Osteoblast (primary cell): ENCODE measurements around the gene ZC3H4. TPM values are rescaled to one million over a fixed set of nuclear protein-coding genes. Genes with fewer than 3 reads are reported as not detected.
"Not testable (repeated sequence)": the region's sequence is repeated elsewhere in the genome, so short reads cannot be mapped to it uniquely, and the experiment has no call there.

ENCODE experiments used
- DNase-seq: peaks from one replicate; pipeline ENCODE4 v3.0.0; 2011; ENCODE audit warnings: low spot score, mixed read lengths; ENCODE audit not compliant: insufficient read length; ENCODE audit errors: missing footprints
- H2AFZ ChIP-seq: 2 replicates; pipeline ENCODE4 v1.6.0; 2011; ENCODE audit warnings: mild to moderate bottlenecking, low read length
- H3K27ac ChIP-seq: 2 replicates; pipeline ENCODE4 v1.5.1; 2011; ENCODE audit warnings: mild to moderate bottlenecking, low read depth, low read length, moderate library complexity
- H3K27me3 ChIP-seq: 2 replicates; pipeline ENCODE4 v1.6.0; 2012; ENCODE audit warnings: mild to moderate bottlenecking, control low read depth, inconsistent platforms, low read length, moderate library complexity; ENCODE audit not compliant: insufficient read depth
- H3K36me3 ChIP-seq: 2 replicates; pipeline ENCODE4 v1.5.1; 2011; ENCODE audit warnings: mild to moderate bottlenecking, low read length, control low read depth, moderate library complexity; ENCODE audit not compliant: insufficient read depth
- H3K4me1 ChIP-seq: 2 replicates; pipeline ENCODE4 v1.5.1; 2011; ENCODE audit warnings: mild to moderate bottlenecking, low read length, control low read depth, moderate library complexity; ENCODE audit not compliant: insufficient read depth
- H3K4me2 ChIP-seq: 2 replicates; pipeline ENCODE4 v1.6.0; 2011; ENCODE audit warnings: mild to moderate bottlenecking, low read length; ENCODE audit not compliant: insufficient read depth
- H3K4me3 ChIP-seq: fragments of 200-600 bp; sonication (generic); 3 replicates; pipeline ENCODE4 v1.5.1; 2012; ENCODE audit warnings: mild to moderate bottlenecking, low read length, inconsistent platforms; ENCODE audit not compliant: insufficient read depth
- H3K79me2 ChIP-seq: 2 replicates; pipeline ENCODE4 v1.6.0; 2012; ENCODE audit warnings: mild to moderate bottlenecking, low read length, control low read depth, inconsistent platforms; ENCODE audit not compliant: insufficient read depth
- H3K9me3 ChIP-seq: 2 replicates; pipeline ENCODE4 v1.5.1; 2011; ENCODE audit warnings: low read depth, low read length, control low read depth
- H4K20me1 ChIP-seq: 2 replicates; pipeline ENCODE4 v1.6.0; 2012; ENCODE audit warnings: mild to moderate bottlenecking, low read length, control low read depth; ENCODE audit not compliant: insufficient read depth
- total RNA-seq: library from RNA; depleted of rRNA; stranded (reverse); fragments of >200 nt; gene quantifications from 2 replicates; pipeline ENCODE4 v1.2.3, GENCODE V29; 2012
- TF ChIP-seq, protein P1 (sequence below): IDR thresholded peaks from 2 replicates; pipeline ENCODE4 v1.5.1; 2011; ENCODE audit warnings: mild to moderate bottlenecking, low read depth, low read length, moderate library complexity; ENCODE audit errors: extremely low read depth

ZC3H4 gene
- total RNA-seq, 1 donor, result 14.1 TPM

GRCh38 chr19:47086280-47086679, 27.3 kb downstream of the ZC3H4 start:
- Histone ChIP-seq H3K9me3 (no peaks in the 10 kb centered on the region), H3K4me2 (no peak overlapping the region), H3K79me2 (peaks cover 11% of the 10 kb centered on the region), H3K27me3 (no peaks in the 10 kb centered on the region), H3K27ac (no peak overlapping the region), H3K4me3 (no peak overlapping the region), H4K20me1 (no peaks in the 10 kb centered on the region), H3K4me1 (no peaks in the 10 kb centered on the region), H3K36me3 (peaks cover 68% of the 10 kb centered on the region), H2AFZ (no peak overlapping the region)
- DNase-seq, result no peak
- TF ChIP-seq, protein P1, sequence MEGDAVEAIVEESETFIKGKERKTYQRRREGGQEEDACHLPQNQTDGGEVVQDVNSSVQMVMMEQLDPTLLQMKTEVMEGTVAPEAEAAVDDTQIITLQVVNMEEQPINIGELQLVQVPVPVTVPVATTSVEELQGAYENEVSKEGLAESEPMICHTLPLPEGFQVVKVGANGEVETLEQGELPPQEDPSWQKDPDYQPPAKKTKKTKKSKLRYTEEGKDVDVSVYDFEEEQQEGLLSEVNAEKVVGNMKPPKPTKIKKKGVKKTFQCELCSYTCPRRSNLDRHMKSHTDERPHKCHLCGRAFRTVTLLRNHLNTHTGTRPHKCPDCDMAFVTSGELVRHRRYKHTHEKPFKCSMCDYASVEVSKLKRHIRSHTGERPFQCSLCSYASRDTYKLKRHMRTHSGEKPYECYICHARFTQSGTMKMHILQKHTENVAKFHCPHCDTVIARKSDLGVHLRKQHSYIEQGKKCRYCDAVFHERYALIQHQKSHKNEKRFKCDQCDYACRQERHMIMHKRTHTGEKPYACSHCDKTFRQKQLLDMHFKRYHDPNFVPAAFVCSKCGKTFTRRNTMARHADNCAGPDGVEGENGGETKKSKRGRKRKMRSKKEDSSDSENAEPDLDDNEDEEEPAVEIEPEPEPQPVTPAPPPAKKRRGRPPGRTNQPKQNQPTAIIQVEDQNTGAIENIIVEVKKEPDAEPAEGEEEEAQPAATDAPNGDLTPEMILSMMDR, result no peak

GRCh38 chr19:47084879-47085439, 28.6 kb downstream of the ZC3H4 start:
- TF ChIP-seq, protein P1, result no peak
- H3K4me1 ChIP-seq, result peaks cover 4% of the 10 kb centered on the region
- no peak for DNase-seq
- no peak overlapping the region for H2AFZ ChIP-seq
- peaks cover 5% of the 10 kb centered on the region for H3K79me2 ChIP-seq
- no peak overlapping the region for H3K4me3 ChIP-seq
- H3K27me3 ChIP-seq, result no peaks in the 10 kb centered on the region
- no peak overlapping the region for H3K27ac ChIP-seq
- H3K4me2 ChIP-seq, result no peak overlapping the region
- H4K20me1 ChIP-seq, result peaks cover 3% of the 10 kb centered on the region
- H3K9me3 ChIP-seq, result no peaks in the 10 kb centered on the region
- H3K36me3 ChIP-seq, result peaks cover 73% of the 10 kb centered on the region

GRCh38 chr19:47082493-47082892, 31.1 kb downstream of the ZC3H4 start:
- Histone ChIP-seq H3K27me3 (no peaks in the 10 kb centered on the region), H3K36me3 (peaks cover 66% of the 10 kb centered on the region), H3K79me2 (peaks cover 2% of the 10 kb centered on the region), H3K9me3 (no peaks in the 10 kb centered on the region), H3K4me2 (no peak overlapping the region), H2AFZ (no peak overlapping the region), H3K27ac (no peak overlapping the region), H3K4me1 (peaks cover 9% of the 10 kb centered on the region), H3K4me3 (no peak overlapping the region), H4K20me1 (peaks cover 5% of the 10 kb centered on the region)
- DNase-seq, result no peak
- TF ChIP-seq, protein P1, result no peak

- peak overlapping the region; percentile 41 for H3K27ac ChIP-seq
- H3K9me3 ChIP-seq, result no peaks in the 10 kb centered on the region
- TF ChIP-seq, protein P1, result no peak
- peaks cover 9% of the 10 kb centered on the region for H3K4me1 ChIP-seq
- no peak for DNase-seq
- no peak overlapping the region for H2AFZ ChIP-seq
- peaks cover 61% of the 10 kb centered on the region for H3K36me3 ChIP-seq
- no peak overlapping the region for H3K4me3 ChIP-seq
- no peak overlapping the region for H3K4me2 ChIP-seq
- peaks cover 6% of the 10 kb centered on the region for H4K20me1 ChIP-seq
- H3K79me2 ChIP-seq, result peaks cover 6% of the 10 kb centered on the region
- no peaks in the 10 kb centered on the region for H3K27me3 ChIP-seq
These were observed 32.5 kb downstream of the ZC3H4 start for GRCh38 chr19:47081095-47081494.

DNA sequence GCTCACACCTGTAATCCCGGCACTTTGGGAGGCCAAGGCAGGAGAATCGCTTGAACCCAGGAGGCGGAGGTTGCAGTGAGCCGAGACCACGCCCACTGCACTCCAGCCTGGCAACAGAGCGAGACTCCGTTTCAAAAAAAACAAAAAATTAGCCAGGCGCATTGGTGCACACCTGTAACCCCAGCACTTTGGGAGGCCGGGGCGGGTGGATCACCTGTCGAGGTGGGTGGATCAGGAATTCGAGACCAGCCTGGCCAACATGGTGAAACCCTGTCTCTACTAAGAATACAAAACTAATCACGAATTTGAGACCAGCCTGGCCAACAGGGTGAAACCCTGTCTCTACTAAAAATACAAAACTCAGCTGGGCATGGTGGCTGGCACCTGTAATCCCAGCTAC, 35.2 kb downstream of the ZC3H4 start:
- H3K36me3 ChIP-seq, result peaks cover 46% of the 10 kb centered on the region

More for the DNA sequence above, 35.2 kb downstream of the ZC3H4 start:
- not testable (repeated sequence) for H3K4me1 ChIP-seq, H3K27ac ChIP-seq, H3K27me3 ChIP-seq, DNase-seq, H3K4me3 ChIP-seq, H3K9me3 ChIP-seq, H2AFZ ChIP-seq, H3K4me2 ChIP-seq
- peaks cover 30% of the 10 kb centered on the region for H3K79me2 ChIP-seq
- H4K20me1 ChIP-seq, result peaks cover 19% of the 10 kb centered on the region
